ACC112 (cell line): ENCODE results near the gene DDC.

Experiments
- H2AFZ ChIP-seq: fragments of 200-600 bp; sonication (generic); one replicate; pipeline ENCODE4 v1.6.0; 2017; ENCODE audit warnings: antibody characterized with exemption, low read length; ENCODE audit not compliant: unreplicated experiment
- H3K27ac ChIP-seq: fragments of 200-600 bp; sonication (generic); 2 replicates; pipeline ENCODE4 v1.5.1; 2014; ENCODE audit warnings: low read depth, mild to moderate bottlenecking, antibody characterized with exemption, low read length, moderate library complexity
- H3K27me3 ChIP-seq: fragments of 200-600 bp; sonication (generic); 2 replicates; pipeline ENCODE4 v1.6.1; 2014; ENCODE audit warnings: mild to moderate bottlenecking, antibody characterized with exemption, low read length, moderate library complexity, mixed read lengths; ENCODE audit not compliant: insufficient read depth
- H3K36me3 ChIP-seq: fragments of 200-600 bp; sonication (generic); 2 replicates; pipeline ENCODE4 v1.6.1; 2016; ENCODE audit warnings: mild to moderate bottlenecking, antibody characterized with exemption, low read length, moderate library complexity, mixed read lengths; ENCODE audit not compliant: insufficient read depth
- H3K4me1 ChIP-seq: fragments of 200-600 bp; sonication (generic); one replicate; pipeline ENCODE4 v1.6.1; 2016; ENCODE audit warnings: low read length, mixed read lengths; ENCODE audit not compliant: insufficient read depth, unreplicated experiment, control insufficient read depth
- H3K4me3 ChIP-seq: fragments of 200-600 bp; sonication (generic); 2 replicates; pipeline ENCODE4 v1.5.1; 2014; ENCODE audit warnings: mild to moderate bottlenecking, low read depth, low read length
- H3K79me2 ChIP-seq: fragments of 200-600 bp; sonication (generic); one replicate; pipeline ENCODE4 v1.6.0; 2016; ENCODE audit warnings: low read length; ENCODE audit not compliant: control insufficient read depth, unreplicated experiment, insufficient read depth

The DDC gene

DNA sequence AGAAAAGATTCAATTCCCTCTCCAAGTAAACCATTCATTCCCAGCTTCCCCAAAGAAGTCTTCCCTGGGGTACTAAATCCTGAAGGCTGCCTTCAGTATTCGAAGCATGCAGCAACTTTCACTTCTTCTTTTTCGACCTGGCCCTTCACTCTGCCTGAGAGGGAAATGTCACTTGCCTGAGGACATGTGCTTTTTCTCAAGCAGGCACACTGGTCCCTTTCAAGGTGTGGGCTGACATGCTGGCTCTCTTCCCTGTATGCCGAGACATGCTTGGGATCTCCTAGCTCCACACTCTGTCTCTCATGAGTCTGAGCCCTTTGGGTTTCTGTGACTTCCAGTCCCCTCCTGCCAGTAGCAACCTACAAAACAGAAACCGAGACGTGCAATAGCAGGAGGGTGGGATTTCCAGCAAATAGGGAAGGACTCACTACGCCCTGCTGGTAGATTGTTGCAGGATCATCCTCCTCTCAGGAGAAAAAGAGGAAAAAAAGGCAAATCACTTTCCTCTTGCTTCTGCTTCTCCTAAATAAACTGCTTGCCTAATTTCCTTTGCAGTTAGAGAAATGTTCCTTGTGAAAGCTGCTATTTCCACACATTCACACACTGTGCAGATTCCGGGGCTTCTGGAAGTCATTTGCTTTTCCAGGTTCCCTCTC is 148.6 kb downstream of the DDC start:
- H3K27ac ChIP-seq, result no peak overlapping the region
- H3K36me3 ChIP-seq, result no peaks in the 10 kb centered on the region
- peak overlapping the region; percentile 12 for H2AFZ ChIP-seq
- H3K27me3 ChIP-seq, result no peaks in the 10 kb centered on the region
- H3K79me2 ChIP-seq, result no peaks in the 10 kb centered on the region
- H3K4me3 ChIP-seq, result no peak overlapping the region
- no peaks in the 10 kb centered on the region for H3K4me1 ChIP-seq

DNA sequence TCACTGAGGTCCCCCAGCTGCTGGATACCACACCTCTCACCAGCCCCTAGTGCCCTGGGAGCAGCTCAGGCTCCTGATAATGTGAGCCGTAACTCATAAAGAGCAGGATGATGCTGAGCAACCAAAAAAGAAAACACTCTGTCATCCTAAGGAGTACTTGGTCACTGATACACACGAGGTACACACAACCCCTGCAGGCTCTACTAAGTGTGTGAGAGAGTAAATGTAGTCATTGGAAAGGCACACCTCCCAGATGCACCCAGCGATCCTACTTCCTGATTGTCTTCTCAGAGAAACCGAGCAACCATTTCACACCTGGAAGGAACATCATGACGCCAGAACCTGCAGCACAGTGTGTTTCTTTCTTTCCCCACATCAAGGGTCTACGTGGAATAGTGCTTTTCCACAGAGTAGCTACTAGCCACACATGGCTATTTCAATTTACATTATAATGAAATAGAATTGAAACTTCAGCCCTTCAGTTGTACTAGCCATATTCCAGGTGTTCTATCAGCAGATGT is 149.3 kb downstream of the DDC start:
- Histone ChIP-seq H3K79me2 (no peaks in the 10 kb centered on the region), H3K27ac (no peak overlapping the region), H3K4me1 (no peaks in the 10 kb centered on the region), H2AFZ (no peak overlapping the region), H3K27me3 (no peaks in the 10 kb centered on the region), H3K36me3 (no peaks in the 10 kb centered on the region), H3K4me3 (no peak overlapping the region)

DNA sequence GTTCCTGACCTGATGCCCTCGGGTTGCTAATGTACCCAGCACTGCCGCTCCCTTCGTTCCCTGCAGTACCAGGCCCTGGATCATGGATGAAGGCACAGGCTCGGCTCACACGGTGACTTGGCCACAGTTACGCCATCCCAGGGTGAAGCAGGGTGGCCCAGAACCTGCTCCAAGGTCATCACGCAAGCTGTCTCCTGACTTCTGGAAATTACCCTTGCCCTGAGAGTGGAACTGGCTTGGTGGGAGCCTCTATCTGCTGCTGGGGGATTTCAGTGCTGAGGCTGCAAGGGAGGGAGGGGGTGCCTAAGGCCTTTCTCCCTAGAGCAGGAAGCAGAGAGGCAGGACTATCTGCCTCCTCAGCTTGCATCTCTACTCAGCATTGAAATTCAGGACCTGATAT is 151.6 kb downstream of the DDC start:
- Histone ChIP-seq H3K27ac (no peak overlapping the region), H3K79me2 (no peaks in the 10 kb centered on the region), H3K27me3 (peaks cover 6% of the 10 kb centered on the region)

DNA sequence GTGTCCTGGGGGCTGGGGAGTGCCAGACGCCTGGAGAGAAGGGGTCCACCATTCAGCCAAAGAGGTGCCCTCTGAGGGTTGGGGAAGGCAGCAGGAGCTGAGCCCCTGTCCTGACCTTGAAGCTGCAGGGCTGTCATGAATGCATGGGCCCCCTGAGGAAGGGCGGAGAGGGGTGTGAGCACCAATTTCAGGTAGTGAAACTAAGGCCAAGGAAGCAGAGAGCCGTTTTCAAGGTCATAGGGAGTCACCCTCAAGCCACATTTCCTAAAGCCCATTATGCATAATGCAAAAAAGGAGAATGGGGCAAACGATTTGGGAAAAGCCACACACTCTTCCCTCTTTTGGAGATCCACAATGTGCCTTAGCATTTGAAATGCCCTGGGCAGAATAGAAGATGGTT is 152.2 kb downstream of the DDC start:
- H3K27me3 ChIP-seq, result peaks cover 12% of the 10 kb centered on the region
- no peak overlapping the region for H3K4me3 ChIP-seq
- no peaks in the 10 kb centered on the region for H3K36me3 ChIP-seq
- H2AFZ ChIP-seq, result no peak overlapping the region
- no peak overlapping the region for H3K27ac ChIP-seq
- H3K4me1 ChIP-seq, result no peaks in the 10 kb centered on the region
- no peaks in the 10 kb centered on the region for H3K79me2 ChIP-seq

More for the DNA sequence above, 151.6 kb downstream of the DDC start:
- Histone ChIP-seq H3K4me3 (no peak overlapping the region), H3K36me3 (no peaks in the 10 kb centered on the region), H3K4me1 (no peaks in the 10 kb centered on the region), H2AFZ (no peak overlapping the region)

DNA sequence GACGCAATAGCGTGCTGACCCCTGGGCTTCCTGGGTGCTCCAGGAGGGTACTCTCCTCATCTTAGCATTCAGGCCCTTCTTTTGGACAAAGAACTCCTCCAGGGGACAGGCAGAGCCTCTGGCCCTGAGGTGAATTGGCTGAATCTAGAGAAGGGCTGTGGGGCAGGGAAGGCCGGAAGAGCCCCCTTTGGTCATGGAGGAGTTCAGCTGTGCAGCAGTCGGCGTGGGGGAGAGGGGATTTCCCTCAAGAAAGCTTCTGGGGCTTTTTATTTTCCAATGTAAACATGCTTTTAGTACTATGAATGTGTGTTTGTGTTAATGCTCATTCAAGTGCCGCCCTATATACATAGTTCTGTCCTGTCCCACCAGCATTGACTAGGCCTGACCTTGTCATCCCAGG is 153.9 kb downstream of the DDC start:
- H3K36me3 ChIP-seq, result no peaks in the 10 kb centered on the region
- H3K79me2 ChIP-seq, result no peaks in the 10 kb centered on the region
- no peak overlapping the region for H3K4me3 ChIP-seq
- no peak overlapping the region for H2AFZ ChIP-seq
- H3K27ac ChIP-seq, result no peak overlapping the region
- H3K4me1 ChIP-seq, result no peaks in the 10 kb centered on the region
- H3K27me3 ChIP-seq, result peaks cover 28% of the 10 kb centered on the region

DNA sequence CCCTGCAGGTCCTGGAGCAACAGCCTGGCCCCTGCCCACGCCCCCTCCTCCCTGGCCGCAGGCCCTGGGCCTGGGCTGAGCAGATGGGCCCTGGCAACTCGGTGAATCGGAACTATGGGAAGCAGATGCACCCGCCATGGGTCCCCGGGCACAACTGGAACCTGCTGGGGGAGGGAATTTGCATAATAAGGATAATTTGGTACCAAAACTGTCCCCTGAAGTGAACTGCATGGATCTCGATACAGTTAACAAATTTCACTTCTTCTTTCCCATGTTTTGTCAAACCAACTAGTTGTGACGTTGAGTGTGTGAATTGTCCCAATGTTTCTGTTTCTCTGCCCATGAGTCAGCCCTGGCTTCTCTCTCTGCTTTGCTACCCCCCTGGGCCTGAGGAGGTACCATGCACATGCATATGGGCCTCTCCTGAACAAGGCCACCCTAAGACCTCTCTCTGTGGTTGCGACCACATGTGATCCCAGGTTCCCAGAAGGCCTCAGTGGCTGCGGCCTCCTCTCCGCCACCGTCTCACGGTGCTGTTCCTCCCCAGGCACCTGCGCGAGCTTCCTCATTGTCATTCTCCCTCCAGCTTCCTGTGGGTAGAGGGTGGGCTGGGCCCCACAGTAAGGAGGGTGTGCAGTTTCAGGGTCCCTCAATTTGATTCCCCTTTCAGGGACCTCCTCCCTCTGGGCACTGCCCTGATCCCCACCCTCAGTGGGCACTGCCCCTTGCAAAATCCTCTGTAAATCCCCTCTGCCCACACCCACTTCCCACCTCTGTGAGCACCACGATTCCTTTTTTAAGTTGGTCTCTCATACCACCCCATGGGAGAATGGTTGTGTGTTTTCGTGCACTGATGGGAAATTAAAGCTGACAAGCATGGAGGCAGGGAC is 155.1 kb downstream of the DDC start:
- Histone ChIP-seq H3K27ac (no peak overlapping the region), H3K4me1 (no peaks in the 10 kb centered on the region), H3K4me3 (no peak overlapping the region), H3K79me2 (no peaks in the 10 kb centered on the region), H3K36me3 (no peaks in the 10 kb centered on the region), H3K27me3 (peaks cover 40% of the 10 kb centered on the region), H2AFZ (no peak overlapping the region)
